Peyer's patch (tissue), 4 donors: ENCODE results near the gene HNRNPL. TPM values are rescaled to one million over a fixed set of nuclear protein-coding genes. Genes with fewer than 3 reads are reported as not detected.
A peak's percentile ranks its signal among the peaks of the same experiment; 100 is the strongest.
"Not testable (repeated sequence)": the region's sequence is repeated elsewhere in the genome, so short reads cannot be mapped to it uniquely, and the experiment has no call there.

ENCODE experiments used
- DNase-seq, 3 donors: peaks; one replicate each; pipeline ENCODE4 v3.0.0-alpha.2; 2017 to 2019
- H3K27ac ChIP-seq, 4 donors: fragments of 200-600 bp; sonication (generic); one replicate each; pipeline ENCODE4 v1.5.1; 2016 to 2019
- H3K27me3 ChIP-seq, 2 donors: fragments of 200-600 bp; sonication (generic); one replicate each; pipeline ENCODE4 v1.5.1; 2019
- H3K36me3 ChIP-seq, 3 donors: fragments of 200-600 bp; sonication (generic); one replicate each; pipeline ENCODE4 v1.5.1; 2016 to 2019
- H3K4me1 ChIP-seq, 4 donors: fragments of 200-600 bp; sonication (generic); one replicate each; pipeline ENCODE4 v1.5.1; 2016 to 2019
- H3K4me3 ChIP-seq, 4 donors: fragments of 200-600 bp; sonication (generic); 1 replicate in 3 of 4; 2 replicates in 1 of 4; pipeline ENCODE4 v1.5.1; 2016 to 2019; ENCODE audit warnings: mild to moderate bottlenecking in 1 of 4
- H3K9me3 ChIP-seq, 4 donors: fragments of 200-600 bp; sonication (generic); one replicate each; pipeline ENCODE4 v1.5.1; 2016 to 2019; ENCODE audit warnings: mild to moderate bottlenecking in 1 of 4
- POLR2A ChIP-seq, 2 donors: fragments of 450-650 bp; IDR thresholded peaks; one replicate each; pipeline ENCODE4 v1.5.1; 2017; ENCODE audit warnings: antibody characterized with exemption in 2 of 2, mild to moderate bottlenecking in 2 of 2, moderate library complexity in 2 of 2
- total RNA-seq, 4 donors: library from RNA; depleted of rRNA; stranded (reverse); fragments of >200 nt; gene quantifications; one replicate each; pipeline ENCODE4 v1.1.0, GENCODE V29; 2016
- TF ChIP-seq, protein P1 (sequence below), 6 experiments: fragments of 450-650 bp in 4 of 6; fragments of 200-600 bp in 2 of 6; sonication (generic) in 1 of 6; IDR thresholded peaks; one replicate each; pipeline ENCODE4 v1.5.1; 2017 to 2019; ENCODE audit warnings: antibody characterized with exemption in 6 of 6, mild to moderate bottlenecking in 3 of 6, moderate library complexity in 1 of 6

HNRNPL gene
- total RNA-seq, 4 donors from 2014 or later, result 149 to 229 (median 186) TPM

DNA sequence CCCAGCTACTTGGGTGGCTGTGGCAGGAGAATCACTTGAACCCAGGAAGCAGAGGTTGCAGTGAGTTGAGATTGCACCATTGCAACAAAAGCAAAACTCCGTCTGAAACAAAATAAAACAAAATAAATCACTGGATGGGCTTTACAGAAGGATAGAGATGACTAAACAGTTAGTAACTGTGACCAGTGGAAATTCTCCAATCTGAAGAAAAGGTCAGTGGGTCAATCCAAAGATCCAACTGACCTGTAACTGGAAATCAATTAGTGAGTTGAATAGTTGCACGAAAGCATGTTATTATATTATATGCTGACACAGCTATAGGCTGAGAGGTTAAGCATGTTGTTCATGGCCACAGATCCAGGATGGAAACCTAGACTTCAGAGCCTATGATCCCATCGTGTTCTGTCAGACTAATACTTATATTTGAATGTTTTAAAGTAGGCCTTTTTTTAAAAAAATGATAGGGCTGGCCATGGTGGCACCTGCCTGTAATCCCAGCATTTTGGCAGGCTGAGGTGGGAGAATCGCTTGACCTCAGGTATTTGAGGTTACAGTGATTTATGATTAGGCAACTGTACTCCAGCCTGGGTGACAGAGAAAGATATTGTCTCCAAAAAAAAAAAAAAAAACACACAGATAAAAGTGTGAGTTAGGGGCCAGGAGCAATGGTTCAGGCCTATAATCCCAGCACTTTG is 19.6 kb downstream of the HNRNPL start:
- Histone ChIP-seq H3K36me3 (peaks cover 0 to 36% (median 0%) of the 10 kb centered on the region in 3 donors), H3K9me3 (no peaks in the 10 kb centered on the region), H3K27ac (peak overlapping the region in 2 of 4 donors; percentile 88 to 95), H3K4me3 (peak overlapping the region in 2 of 4 donors; percentile 64 to 71), H3K4me1 (peaks cover 0 to 41% (median 4%) of the 10 kb centered on the region in 4 donors), H3K27me3 (no peaks in the 10 kb centered on the region)
- no peak for DNase-seq
- TF ChIP-seq POLR2A (IDR thresholded peaks at IDR 0.05), result no peak
- TF ChIP-seq, protein P1, sequence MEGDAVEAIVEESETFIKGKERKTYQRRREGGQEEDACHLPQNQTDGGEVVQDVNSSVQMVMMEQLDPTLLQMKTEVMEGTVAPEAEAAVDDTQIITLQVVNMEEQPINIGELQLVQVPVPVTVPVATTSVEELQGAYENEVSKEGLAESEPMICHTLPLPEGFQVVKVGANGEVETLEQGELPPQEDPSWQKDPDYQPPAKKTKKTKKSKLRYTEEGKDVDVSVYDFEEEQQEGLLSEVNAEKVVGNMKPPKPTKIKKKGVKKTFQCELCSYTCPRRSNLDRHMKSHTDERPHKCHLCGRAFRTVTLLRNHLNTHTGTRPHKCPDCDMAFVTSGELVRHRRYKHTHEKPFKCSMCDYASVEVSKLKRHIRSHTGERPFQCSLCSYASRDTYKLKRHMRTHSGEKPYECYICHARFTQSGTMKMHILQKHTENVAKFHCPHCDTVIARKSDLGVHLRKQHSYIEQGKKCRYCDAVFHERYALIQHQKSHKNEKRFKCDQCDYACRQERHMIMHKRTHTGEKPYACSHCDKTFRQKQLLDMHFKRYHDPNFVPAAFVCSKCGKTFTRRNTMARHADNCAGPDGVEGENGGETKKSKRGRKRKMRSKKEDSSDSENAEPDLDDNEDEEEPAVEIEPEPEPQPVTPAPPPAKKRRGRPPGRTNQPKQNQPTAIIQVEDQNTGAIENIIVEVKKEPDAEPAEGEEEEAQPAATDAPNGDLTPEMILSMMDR (IDR thresholded peaks at IDR 0.05), result no peak

DNA sequence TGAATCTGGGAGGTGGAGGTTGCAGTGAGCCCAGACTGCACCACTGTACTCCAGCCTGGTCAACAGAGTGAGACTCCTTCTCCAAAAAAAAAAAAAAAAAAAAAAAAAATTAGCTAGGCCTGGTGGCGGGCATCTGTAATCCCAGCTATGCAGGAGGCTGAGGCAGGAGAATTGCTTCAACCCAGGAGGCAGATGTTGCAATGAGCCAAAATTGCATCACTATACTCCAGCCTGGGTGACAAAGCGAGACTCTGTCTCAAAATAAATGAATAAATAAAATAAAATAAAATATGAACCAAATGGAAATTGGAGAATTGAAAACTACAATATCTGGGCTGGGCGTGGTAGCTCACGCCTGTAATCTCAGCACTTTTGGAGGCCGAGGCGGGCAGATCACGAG is 20.6 kb downstream of the HNRNPL start:
- not testable (repeated sequence) for DNase-seq, H3K27me3 ChIP-seq, H3K27ac ChIP-seq, H3K9me3 ChIP-seq, H3K4me3 ChIP-seq
- Histone ChIP-seq H3K36me3 (peaks cover 0 to 41% (median 0%) of the 10 kb centered on the region in 3 donors), H3K4me1 (peaks cover 0 to 42% (median 4%) of the 10 kb centered on the region in 4 donors)

GRCh38 chr19:38826856-38827551 is 22.8 kb downstream of the HNRNPL start:
- H3K36me3 ChIP-seq, result peaks cover 0 to 59% (median 8%) of the 10 kb centered on the region in 3 donors
- no peak for DNase-seq
- peaks cover 0 to 37% (median 4%) of the 10 kb centered on the region in 4 donors for H3K4me1 ChIP-seq
- H3K27ac ChIP-seq, result peak overlapping the region in 3 of 4 donors; percentile 43 to 75 (median 63)
- TF ChIP-seq, protein P1 (IDR thresholded peaks at IDR 0.05), result no peak
- no peak for TF ChIP-seq POLR2A (IDR thresholded peaks at IDR 0.05)
- no peak overlapping the region for H3K4me3 ChIP-seq
- H3K9me3 ChIP-seq, result no peaks in the 10 kb centered on the region
- no peaks in the 10 kb centered on the region for H3K27me3 ChIP-seq

DNA sequence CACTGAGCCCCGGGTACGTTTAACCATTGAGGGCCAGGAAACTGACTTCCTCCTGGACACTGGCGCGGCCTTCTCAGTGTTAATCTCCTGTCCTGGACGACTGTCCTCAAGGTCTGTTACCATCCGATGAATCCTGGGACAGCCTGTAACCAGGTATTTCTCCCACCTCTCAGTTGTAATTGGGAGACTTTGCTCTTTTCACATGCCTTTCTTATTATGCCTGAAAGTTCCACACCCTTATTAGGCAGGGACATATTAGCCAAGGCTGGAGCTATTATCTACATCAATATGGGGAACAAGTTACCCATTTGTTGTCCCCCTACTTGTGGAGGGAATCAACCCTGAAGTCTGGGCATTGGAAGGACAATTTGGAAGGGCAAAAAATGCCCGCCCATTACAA is 23.9 kb downstream of the HNRNPL start:
- not testable (repeated sequence) for H3K9me3 ChIP-seq, H3K27me3 ChIP-seq, DNase-seq
- Histone ChIP-seq H3K4me1 (peaks cover 0 to 46% (median 4%) of the 10 kb centered on the region in 4 donors), H3K36me3 (peaks cover 0 to 65% (median 8%) of the 10 kb centered on the region in 3 donors), H3K27ac (peak overlapping the region in 3 of 4 donors; percentile 43 to 75 (median 63)), H3K4me3 (peak overlapping the region in 1 of 4 donors; percentile 10)
- peak; percentile 40 to 61 for TF ChIP-seq POLR2A (IDR thresholded peaks at IDR 0.05)

- Histone ChIP-seq H3K4me3 (peak overlapping the region in 2 of 4 donors; percentile 45 to 54), H3K36me3 (peaks cover 0 to 56% (median 8%) of the 10 kb centered on the region in 3 donors), H3K4me1 (peaks cover 0 to 44% (median 0%) of the 10 kb centered on the region in 4 donors), H3K27ac (peak overlapping the region in 3 of 4 donors; percentile 71 to 96 (median 89))
- not testable (repeated sequence) for DNase-seq, H3K9me3 ChIP-seq, H3K27me3 ChIP-seq
Observed at GRCh38 chr19:38821230-38821825, 28.5 kb downstream of the HNRNPL start.

GRCh38 chr19:38819231-38819920 is 30.4 kb downstream of the HNRNPL start:
- no peaks in the 10 kb centered on the region for H3K27me3 ChIP-seq
- TF ChIP-seq, protein P1 (IDR thresholded peaks at IDR 0.05), result no peak
- peak in 1 of 2 donors; percentile 61 for TF ChIP-seq POLR2A (IDR thresholded peaks at IDR 0.05)
- peak overlapping the region in 3 of 4 donors; percentile 71 to 89 (median 88) for H3K27ac ChIP-seq
- H3K4me3 ChIP-seq, result peak overlapping the region in 2 of 4 donors; percentile 5 to 20
- no peaks in the 10 kb centered on the region for H3K9me3 ChIP-seq
- peaks cover 0 to 38% (median 2%) of the 10 kb centered on the region in 4 donors for H3K4me1 ChIP-seq
- peaks cover 0 to 49% (median 8%) of the 10 kb centered on the region in 3 donors for H3K36me3 ChIP-seq
- peak in 2 of 3 donors; percentile 91 for DNase-seq
